ENCODE measurements around the gene FNDC11. TPM values are rescaled to one million over a fixed set of nuclear protein-coding genes. Genes with fewer than 3 reads are reported as not detected.
A peak's percentile ranks its signal among the peaks of the same experiment; 100 is the strongest.
"Not testable (repeated sequence)": the region's sequence is repeated elsewhere in the genome, so short reads cannot be mapped to it uniquely, and the experiment has no call there.

FNDC11 gene
- polyA plus RNA-seq, 3 donors = 0.83 to 1.9 (median 1.3) TPM

DNA sequence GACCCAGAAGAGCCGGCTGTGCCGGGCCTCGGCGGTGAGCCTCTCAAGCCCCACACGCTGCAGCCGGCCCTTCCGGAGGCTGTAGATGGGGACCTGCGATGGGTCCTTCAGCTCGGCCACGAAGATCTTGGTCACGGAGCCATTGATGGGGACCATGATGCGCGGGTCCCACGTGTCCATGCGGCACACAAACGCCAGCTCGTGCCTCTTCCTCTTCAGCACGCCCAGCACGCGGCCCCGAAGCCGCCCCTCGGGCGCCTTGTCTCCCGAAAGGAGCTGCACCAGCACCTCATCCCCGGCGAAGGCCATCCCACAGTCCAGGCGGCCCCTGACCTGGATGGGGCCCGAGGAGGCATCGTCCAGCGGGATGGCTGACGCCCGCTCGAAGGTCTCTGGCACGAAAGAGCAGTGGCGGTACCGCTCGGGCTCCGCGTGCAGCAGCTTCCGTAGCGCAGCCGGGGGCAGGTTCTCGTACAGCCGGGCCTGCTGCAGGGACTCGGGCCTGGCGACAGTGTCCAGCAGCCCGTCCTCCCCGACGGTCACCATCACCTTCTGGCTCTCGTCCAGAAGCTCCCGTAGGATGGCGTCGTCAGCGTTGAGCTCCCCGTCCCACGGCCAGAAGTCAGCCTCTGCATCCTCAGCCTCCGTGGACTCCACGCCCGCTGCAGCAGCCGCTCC is 11.2 kb downstream of the FNDC11 start:
- no peak for DNase-seq

DNA sequence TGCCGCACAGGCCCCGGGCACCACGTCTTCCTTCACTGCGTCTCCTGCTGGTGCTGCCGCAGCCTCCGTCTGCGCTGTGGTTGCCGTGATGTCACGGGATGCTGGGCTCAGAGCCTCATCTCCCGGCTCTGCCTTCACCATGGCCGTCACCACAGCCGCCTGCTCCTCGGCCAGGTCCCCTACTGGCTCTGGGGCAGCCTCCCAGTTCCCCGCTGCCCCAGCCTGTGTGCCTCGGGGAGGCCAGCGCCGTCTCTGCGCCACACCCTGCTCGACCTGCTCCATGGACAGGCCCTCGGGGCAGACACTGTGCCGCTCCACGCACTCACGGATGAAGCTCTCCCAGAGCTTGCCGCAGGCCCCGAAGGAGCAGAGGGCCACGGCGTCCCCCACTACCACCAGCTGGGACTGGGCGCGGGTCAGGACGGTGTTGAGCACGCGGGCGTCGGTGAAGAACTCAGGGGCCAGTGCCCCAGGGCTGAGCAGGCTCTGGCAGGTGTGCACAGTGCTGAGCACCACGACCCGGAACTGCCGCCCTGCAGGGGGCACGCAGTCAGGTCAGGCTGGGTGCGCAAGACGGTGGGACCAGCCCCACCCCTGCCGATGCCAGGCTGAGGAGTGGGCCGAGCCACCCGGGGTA is 11.9 kb downstream of the FNDC11 start:
- no peak for DNase-seq

DNA sequence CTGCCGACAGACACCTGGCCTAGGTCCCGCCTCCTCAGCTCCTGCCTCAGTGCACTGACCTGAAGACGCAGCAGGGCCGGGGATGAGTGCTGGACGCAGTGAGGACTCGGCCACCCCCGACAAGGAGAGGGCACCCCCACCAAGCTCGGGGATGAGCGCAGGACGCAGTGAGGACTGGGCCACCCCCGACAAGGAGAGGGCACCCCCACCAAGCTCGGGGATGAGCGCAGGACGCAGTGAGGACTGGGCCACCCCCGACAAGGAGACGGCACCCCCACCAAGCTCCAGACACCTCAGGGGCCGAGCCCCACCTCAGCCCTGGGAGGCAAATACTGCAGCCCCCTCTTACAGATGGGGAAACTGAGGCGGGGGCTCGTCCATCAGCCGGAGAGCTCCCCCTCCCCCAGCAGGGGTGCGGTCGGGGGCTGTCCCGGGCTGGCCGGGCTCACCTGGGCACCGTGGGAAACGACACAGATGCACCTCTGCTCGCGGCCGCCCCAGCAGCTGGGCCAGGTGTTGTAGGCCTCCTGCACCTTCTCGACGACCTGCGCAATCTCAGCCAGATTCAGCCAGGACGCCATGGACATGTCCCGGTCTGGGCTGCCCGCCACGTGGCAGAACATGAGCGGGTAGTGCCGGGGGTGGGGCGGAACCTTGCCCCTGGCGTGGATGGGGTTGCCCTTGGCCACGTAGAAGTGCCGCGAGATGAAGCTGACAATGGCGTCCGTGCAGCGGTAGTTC is 12.6 kb downstream of the FNDC11 start:
- no peak for DNase-seq

DNA sequence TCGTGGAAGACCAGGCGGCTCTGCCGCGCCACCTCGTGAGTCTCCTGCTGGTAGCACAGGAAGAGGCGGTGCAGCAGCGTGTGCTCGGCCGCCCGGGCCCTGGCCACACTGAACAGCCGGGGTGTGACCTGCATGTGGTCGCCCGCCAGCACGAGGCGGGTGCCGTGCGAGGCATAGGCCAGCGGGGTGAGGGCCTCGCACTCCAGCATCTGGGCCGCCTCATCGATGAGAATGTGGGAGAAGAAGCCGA is 13.1 kb downstream of the FNDC11 start:
- no peak for DNase-seq

DNA sequence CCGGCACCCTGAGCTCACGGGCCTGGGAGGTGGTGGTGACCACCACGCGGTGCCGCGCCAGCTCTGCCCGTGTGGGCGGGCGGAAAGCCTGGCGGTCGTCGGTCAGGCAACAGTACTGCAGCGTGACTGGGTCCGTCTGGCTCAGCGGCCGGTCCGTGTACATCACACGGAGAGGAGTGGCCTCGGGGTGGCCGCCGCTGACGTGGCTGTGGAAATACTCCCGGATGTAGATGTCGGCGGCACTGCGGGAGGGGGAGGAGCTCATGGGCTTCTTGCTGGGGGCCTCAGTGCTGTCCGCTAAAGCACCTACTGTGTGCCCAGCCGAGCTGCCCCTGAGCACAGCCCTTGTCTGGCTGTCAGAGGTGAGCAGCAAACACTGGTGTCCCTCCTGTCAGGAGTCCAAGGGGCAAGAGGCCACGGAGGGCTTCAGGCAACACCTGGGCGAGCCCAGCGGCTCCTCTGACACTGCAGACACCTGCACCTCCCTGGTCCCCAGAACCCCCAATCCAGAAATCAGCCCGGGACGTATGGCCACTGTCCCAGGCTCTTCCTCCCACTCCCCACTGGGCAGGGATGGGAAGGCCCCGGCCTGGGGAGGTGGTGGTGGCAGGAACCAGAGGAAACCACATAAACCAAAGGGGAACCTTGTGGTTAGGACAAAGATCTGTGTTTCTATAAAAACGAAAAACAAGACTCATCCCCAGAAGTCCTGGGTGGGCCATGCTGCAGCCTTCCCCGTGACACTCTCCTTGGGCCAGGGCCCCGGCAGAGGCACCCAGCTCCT is 13.6 kb downstream of the FNDC11 start:
- no peak for DNase-seq

DNA sequence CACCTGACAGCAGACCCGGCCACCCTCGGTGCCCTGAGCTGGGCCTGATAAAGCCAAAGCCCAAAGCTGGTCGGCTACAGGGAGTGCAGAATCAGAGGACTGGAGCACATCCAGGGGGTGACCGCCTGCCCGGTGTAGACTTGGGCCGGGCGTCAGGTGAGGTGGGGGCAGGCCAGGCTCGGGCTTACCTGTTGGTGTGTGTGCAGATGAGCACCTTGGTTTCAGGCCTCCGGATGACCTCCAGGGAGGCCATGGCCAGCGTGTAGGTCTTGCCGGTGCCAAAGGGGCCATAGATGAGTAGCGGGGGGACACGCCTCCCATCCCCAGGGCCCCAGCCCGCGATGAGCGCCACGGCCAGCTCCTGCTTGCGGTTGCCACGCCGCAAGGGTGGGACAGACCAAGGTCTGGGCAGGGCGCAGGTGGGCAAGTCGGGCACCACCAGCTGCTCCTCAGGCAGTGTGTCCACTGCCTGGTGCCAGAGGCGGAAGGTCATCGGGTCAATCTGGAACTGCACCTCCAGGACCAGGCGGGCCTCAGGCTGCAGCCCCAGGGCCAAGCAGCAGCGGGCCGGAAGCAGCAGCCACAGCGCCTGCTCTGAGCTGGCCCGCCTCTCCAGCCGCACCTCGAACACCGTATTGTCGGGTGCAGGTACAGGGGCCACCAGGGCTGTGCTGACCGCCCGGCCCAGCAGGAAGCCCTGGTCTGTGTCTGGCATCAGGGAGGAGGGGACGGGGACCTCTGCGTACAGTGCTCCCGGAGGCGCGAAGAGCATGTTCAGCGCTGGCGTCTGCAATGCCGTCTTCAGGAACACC is 14.4 kb downstream of the FNDC11 start:
- DNase-seq = no peak

DNA sequence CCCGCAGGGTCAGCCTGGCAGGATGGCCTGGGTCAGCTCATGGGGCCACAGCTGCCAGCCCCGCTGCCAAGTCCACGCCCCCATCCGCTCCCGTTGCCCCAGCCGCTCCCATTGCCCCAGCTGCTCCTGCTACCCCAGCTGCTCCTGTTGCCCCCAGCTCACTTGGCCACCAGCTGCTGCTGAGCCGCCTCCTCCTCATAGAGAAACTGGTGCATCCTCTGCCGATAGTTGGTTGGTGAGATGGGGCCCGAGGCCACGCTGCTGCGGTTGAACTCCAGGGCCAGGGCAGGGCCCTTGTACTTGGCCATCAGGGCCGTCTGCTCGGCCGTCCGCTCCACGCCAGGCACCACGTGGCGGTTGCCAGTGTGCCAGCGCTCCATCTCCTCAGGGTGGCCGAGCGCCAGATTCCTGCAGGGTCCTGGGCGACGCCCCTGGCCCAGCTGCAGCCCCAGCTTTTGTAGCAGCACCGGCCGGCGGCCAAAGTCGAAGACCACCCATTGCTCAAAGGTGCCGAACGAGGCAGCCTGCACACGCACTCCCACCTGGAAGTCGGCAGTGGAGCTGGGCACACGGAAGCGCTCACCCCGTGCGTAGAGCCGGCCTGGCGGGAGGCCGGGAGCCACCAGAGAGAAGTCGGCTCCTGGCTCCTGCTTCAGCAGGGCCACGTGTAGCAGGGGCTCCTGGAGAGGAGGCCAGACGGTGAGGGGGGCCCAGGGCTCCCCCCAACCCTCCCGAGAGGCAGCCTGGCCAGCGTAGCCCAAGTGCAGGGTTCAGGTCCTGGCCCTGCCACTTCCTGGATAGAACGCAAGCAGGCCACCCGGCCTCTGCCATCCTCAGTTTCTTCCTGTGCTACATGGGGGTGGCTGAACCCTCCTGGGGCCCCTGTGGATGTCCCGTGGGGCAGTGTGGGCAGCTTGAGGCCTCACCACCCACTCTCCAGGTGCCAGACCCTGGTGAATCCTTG is 15.3 kb downstream of the FNDC11 start:
- DNase-seq = no peak

DNA sequence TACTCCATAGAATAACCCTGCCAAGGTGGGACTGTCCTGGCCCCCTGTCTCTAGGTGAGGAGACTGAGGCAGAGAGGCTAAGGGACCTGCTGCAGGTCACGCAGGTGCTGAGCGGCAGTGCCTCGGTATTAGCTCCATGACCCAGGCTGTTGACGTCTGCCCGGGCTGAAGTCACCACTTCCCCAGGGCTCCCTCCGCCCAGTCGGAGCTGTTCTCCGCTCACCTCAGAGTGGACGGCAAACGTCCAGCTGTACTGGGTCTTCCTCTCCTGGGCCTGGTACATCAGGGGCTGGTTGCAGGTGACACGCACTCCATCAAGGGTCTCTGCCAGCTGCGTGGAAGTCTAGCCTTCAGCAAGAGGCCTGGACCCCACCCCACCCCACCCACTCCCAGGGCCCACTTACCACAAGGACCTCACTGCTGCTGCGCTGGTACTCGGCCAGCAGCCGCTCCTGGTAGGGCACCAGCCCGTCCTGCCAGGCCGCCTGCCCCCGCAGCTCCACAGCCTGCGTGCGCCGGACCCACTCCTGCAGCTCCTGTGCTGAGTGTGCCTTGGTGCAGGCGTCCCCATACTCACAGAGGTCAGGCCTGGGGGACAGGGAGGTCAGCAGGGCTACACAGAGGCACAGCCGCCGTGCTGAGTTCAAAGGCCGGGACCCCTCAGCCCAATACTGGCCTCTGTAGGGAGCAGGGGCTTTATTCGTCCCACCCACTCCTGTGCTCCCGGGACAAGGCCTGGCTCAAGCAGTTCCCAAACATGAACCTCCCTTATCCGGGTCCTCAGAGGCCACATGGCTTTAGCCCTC is 16.5 kb downstream of the FNDC11 start:
- no peak for DNase-seq

DNA sequence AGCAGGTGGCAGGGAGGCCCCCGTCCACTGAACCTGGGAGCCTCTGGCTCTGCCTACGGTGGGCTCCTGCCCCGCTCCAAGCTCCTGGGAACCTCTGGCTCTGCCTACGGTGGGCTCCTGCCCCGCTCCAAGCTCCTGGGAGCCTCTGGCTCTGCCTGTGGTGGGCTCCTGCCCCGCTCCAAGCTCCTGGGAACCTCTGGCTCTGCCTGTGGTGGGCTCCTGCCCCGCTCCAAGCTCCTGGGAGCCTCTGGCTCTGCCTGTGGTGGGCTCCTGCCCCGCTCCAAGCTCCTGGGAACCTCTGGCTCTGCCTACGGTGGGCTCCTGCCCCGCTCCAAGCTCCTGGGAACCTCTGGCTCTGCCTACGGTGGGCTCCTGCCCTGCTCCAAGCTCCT is 17.1 kb downstream of the FNDC11 start:
- DNase-seq = not testable (repeated sequence)

DNA sequence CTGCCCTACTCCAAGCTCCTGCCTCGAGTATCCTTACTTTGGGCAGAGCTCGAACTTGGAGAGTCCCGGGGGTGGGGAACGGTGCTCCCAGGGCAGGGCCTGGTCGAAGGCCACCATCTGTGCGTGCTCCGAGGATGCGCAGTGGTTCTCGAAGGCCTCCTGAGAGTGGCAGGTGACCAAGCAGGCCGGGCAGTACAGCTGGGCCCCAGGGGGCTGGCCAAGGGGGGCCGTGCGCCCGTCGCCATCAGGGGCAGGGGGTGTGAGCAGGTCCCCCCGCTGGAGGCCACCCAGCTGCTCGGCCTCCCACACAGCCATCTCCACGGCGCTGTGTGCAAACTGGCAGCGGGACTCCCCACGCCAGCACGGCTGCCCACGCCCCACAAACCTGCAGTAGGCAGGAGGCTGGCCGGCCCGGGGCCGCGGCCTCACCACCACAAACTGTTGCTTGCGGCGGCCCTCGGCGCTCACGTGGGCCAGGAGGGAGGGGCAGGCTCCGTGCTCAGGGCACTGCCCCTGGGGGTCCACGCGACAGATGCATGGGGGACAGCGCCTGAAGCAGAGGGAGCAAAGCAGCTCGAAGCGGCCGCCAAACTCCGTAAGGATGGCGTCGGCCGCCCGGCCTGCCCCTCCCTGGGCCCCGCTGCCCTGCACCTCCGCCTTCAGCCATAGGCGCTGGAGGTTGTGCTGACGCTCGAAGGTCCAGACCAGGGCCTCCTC is 18.3 kb downstream of the FNDC11 start:
- no peak for DNase-seq

DNA sequence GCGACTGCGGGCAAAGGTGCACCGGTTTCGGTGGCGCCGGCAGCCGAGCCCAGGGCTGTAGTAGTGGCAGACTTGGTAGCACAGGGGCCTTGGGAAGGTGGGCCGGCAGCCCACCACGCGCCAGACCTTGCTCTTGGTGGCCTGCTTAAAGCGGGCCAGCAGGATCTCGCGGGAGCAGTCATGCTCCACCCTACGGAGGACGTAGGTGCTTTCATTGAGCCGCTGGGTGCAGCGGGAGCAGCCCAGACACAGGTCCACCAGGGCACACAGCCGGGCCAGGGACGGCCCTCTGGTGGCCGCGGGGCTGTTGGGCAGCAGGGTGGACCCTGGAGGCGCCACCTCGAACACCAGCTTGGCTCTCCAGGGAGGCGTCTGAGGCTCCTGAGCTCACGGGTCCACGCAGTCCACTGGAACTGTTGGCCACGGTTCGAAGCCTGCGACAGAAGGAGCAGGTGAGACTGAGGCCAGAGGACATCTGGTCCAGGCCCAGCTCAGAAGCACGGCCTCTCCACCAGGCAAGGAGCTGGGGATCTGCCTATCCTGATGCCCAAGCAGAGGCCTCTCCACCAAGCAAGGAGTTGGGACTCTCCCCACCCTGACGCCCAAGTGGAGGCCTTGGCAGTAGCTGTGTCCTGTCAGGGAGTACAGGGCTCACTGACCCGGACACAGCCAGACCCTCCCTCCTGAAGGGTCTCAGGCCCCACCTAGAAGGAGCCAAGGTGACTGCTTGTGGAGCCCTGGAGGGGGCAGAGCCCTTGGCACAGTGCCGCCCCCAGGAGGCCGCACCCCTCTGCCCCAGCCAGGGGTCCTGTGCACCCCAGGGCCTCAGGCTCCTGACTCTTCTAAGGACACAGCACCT is 19.1 kb downstream of the FNDC11 start:
- no peak for DNase-seq

DNA sequence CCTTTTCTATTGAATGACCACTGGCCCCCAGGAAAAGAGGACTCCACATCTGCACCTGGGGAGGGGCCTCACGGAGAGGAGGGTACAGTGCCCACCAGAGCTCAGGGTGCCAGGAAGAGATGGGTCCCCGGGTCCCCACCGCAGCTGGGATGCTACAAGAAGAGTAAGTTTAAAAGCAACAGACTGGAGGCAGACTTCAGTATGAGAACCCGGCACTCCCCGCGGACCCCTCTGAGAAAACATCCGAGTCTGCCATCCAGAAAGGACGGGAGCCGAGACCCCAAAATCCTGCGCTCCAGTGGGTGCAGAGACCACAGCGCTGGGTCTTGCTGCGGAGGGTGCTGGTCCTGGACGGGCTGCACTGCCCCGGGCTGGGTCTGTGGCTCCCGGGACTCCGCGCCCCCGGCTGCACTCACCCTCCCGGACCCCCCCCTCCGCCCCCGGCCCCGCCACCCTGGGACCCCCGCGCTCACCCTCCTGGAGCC is 19.7 kb downstream of the FNDC11 start:
- DNase-seq = no peak

DNA sequence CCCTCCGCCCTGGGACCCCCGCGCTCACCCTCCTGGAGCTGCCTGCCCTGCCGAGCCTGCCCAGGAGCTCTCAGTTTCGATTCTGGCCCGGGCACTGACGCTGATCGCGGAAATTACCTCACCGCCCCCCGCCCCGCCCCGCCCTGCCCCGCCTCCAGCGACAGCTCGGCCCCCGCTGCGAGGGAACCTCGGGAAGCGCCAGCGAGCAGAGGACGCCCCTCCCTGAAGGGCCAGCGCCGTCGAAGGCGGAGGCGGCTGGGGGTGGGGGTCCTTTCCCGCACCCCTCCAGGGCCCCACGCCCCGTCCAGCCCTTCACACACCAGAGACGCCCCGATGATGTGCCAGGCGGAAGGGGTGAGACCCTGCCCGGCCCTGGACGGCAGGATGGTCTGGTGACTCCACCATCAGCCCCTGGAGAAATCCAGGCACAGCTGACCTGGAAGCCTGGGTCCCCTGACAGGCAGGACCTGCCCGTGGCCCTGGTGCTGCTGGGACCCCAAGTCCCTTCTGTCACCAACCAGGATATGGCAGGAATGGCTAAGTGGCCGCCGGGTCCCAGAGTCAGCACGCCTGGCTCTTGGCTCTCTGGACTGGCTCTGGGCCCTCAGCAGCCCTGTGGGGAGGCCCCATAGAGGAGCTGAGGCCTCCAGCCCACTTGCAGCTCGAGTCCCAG is 20.3 kb downstream of the FNDC11 start, which contains the start of gene HELZ2:
Gene HELZ2 (minus strand): TSS at position 84 of the 673 bp plus-strand sequence. CDS start 1,854 bp downstream, outside the sequence.
- DNase-seq = peak; percentile 65

DNA sequence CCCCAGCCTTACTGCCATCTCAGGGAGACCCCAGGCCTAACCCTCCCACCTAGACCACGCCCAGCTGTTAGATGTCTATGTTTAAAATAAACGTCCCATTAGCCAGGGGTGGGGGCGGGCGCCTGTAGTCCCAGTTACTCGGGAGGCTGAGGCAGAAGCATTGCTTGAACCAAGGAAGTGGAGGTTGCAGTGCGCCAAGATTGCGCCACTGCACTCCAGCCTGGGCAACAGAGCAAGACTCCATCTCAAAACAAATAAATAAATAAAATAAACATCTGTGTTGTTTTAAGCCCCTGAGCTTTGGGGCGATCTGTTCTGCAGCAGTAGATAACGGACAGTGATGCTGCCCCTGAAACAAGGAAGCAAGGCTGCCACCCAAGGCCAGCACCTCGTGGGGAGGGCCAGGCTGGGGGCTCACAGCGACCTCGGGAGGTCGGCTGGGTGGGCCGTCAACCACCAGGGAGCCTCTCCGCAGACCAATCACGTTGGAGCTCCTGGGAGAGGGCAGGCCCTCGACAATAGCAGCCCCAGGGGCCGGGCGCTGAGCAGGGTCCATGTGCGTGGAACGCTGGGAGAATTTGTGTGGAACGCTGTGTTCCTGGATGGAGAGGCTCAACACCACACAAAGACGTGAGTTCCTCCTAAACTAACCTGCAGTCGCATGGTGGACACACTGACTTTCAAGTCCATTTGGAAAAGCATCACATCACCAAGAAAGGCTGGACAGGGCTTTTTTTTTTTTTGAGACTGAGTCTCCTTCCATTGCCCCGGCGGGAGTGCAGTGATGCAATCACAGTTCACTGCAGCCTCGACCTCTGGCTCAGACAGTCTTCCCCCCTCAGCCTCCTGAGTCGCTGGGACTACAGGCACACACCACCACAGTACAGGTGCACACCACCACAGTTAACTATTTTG is 21.1 kb downstream of the FNDC11 start:
- no peak for DNase-seq

DNA sequence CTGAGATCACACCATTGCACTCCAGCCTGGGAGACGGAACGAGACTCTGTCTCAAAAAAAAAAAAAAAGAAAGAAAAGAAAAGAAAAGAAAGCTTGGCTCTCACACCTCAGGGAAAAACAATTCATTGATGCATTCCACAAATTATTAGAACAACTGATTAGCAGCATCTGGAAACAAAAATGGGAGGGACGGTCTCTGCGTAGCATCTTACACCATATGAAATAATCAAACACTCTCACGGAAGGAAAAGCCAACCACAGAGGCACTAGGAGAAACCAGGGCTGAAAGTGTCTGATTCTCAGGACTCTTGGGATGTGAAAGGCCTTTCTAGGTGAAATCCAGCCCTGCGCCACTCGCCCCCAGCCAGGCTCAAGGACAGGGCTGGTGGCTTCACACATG is 22.4 kb downstream of the FNDC11 start:
- DNase-seq = no peak

DNA sequence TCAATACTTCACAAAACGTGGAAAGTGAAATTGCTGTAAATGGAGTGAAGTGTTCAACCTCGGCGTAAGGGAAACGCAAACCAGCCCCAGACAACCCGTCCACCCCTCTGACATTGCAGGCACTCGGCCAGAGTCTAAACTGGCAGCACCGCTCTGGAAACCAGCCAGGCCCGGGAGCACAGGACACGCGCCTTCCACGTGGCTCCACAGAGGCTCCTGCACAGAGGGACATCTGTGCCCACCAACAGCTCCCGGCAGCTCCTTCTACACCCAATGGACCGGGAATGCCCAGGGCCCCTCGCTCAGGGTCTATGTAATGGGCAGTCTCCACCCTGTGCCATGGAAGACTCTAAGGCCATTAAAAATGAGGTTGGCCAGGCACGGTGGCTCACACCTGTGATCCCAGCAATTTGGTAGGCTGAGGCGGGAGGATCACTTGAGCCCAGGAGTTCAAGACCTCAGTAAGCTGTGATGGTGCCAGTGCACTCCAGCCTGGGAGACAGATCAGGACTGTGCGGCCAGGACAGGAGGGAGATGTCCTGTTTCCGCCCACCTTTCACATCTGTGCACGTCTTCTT is 23.4 kb downstream of the FNDC11 start:
- no peak for DNase-seq

Data from renal pelvis (tissue), 4 donors.